ENCODE measurements around the gene OSBPL6. TPM values are rescaled to one million over a fixed set of nuclear protein-coding genes. Genes with fewer than 3 reads are reported as not detected.

The OSBPL6 gene
- total RNA-seq, 1 donor from 2014 or later, result 6.4 TPM

DNA sequence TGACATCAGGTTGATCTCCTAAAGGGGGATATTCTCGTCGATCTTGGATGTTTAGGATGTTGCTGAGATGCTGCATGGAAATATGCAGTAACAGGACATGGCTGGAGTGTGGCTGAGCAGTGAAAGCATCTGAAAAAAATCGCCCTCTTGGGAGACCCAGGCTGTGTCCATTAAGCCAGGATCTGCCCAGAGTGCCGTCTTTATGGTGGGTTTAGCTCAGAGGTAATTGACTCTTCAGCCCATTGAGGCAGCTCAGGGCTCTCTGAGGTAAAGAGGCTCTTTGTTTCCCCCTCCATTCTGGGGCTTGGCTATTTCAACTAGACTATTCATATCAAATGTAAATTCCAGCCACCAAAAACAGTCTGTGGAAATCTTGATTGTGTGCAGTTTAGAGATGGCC lies 26.5 kb downstream of the OSBPL6 start:
- DNase-seq, result no peak
- Histone ChIP-seq H3K4me1 (no peaks in the 10 kb centered on the region), H3K4me3 (no peak overlapping the region), H3K27me3 (ENCODE audit: low read depth) (no peaks in the 10 kb centered on the region), H3K27ac (replicated peaks) (no peak overlapping the region), H3K36me3 (no peaks in the 10 kb centered on the region), H3K9me3 (replicated peaks) (no peaks in the 10 kb centered on the region)
- intact Hi-C loops (cut with micrococcal nuclease), result no loop called here
- TF ChIP-seq CTCF (IDR thresholded peaks at IDR 0.05; ENCODE audit: borderline replicate concordance), result no peak

GRCh38 chr2:178221556-178221955 lies 27.2 kb downstream of the OSBPL6 start:
- no peaks in the 10 kb centered on the region for H3K9me3 ChIP-seq (replicated peaks)
- no peak overlapping the region for H3K4me3 ChIP-seq
- no peak for TF ChIP-seq CTCF (IDR thresholded peaks at IDR 0.05; ENCODE audit: borderline replicate concordance)
- DNase-seq, result no peak
- H3K27me3 ChIP-seq (ENCODE audit: low read depth), result no peaks in the 10 kb centered on the region
- H3K4me1 ChIP-seq, result no peaks in the 10 kb centered on the region
- H3K27ac ChIP-seq (replicated peaks), result no peak overlapping the region
- intact Hi-C loops (cut with micrococcal nuclease), result no loop called here
- no peaks in the 10 kb centered on the region for H3K36me3 ChIP-seq

DNA sequence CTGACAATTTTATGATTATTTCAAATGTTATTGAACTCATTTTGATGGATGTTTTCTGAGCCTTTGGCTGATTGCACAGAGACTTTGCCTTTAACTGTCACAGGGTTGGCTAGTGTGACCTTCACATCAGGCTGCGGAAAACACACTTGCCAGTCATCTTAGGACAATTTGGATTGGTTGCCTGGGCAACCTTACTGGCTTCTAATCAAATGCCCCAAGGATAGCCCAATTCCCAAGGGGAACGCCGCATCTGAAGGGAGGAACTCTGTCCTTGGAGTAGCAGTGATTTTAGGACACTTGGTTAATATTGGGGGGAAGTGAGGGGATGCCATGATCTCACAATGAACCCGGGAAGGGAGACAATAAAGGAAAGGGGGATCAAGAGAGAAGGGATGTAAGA lies 29.5 kb downstream of the OSBPL6 start:
- H3K4me1 ChIP-seq, result no peaks in the 10 kb centered on the region
- intact Hi-C loops (cut with micrococcal nuclease), result no loop called here
- DNase-seq, result no peak
- no peaks in the 10 kb centered on the region for H3K36me3 ChIP-seq
- no peaks in the 10 kb centered on the region for H3K27me3 ChIP-seq (ENCODE audit: low read depth)
- H3K9me3 ChIP-seq (replicated peaks), result no peaks in the 10 kb centered on the region
- no peak for TF ChIP-seq CTCF (IDR thresholded peaks at IDR 0.05; ENCODE audit: borderline replicate concordance)
- no peak overlapping the region for H3K4me3 ChIP-seq
- H3K27ac ChIP-seq (replicated peaks), result no peak overlapping the region

DNA sequence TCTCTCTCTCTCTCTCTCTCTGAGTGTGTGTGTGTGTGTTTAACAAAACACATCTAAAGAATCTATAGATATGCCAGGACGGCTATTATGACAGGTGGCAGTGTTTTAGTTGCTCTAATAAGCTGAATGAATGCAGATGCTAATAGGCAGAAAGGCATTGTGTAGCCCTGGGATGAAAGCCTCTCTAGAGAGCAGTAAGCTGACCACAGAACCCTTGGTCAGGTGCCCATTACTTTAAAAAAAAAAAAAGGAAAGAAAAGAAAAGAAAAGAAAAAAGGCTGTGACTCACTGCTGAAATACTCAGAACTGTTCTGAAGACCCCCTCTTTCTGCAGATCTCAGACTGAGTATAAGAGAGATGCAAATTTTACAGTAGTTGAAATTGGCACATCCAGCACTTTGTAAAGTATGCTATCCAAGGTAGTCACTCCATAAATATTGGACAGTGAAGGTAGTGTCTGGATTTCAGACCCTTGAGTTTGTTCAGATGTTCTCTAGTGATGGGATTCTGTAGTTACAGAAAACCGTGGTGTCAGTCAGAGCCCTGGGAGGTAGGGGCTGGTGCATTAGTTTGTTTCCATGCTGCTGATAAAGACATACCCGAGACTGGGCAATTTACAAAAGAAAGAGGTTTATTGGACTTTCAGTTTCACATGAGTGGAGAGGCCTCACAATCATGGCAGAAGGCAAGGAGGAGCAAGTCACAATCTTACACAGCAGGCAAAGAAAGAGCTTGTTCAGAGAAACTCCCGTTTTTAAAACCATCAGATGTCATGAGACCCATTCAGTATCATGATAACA lies 30.9 kb downstream of the OSBPL6 start:
- no peak for DNase-seq
- Histone ChIP-seq H3K27me3 (ENCODE audit: low read depth) (no peaks in the 10 kb centered on the region), H3K4me3 (no peak overlapping the region), H3K9me3 (replicated peaks) (no peaks in the 10 kb centered on the region), H3K27ac (replicated peaks) (no peak overlapping the region), H3K36me3 (no peaks in the 10 kb centered on the region), H3K4me1 (no peaks in the 10 kb centered on the region)
- TF ChIP-seq CTCF (IDR thresholded peaks at IDR 0.05; ENCODE audit: borderline replicate concordance), result no peak
- intact Hi-C loops (cut with micrococcal nuclease), result no loop called here

DNA sequence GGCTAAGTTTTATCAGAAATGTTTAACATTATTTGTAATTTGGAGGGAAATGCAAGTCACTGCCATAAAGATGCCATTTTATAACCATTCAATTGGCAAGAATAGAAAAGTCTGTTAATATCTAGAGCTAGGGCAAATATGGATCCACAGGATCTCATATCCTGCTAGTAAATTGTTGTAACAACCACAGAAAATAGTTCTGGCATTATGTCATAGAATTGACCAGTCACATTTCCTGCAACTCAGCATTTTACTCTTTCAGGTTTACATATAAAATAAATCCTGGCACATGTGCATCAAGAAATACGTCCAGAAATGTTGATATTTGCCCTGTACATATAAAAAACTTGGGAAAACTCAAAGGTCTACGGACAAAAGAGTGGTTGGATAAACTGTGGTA lies 32.9 kb downstream of the OSBPL6 start:
- TF ChIP-seq CTCF (IDR thresholded peaks at IDR 0.05; ENCODE audit: borderline replicate concordance), result no peak
- DNase-seq, result no peak
- intact Hi-C loops (cut with micrococcal nuclease), result no loop called here
- Histone ChIP-seq H3K4me3 (no peak overlapping the region), H3K36me3 (no peaks in the 10 kb centered on the region), H3K9me3 (replicated peaks) (no peaks in the 10 kb centered on the region), H3K4me1 (no peaks in the 10 kb centered on the region), H3K27me3 (ENCODE audit: low read depth) (no peaks in the 10 kb centered on the region), H3K27ac (replicated peaks) (no peak overlapping the region)
